ENCODE data around the gene TPBG. TPM values are rescaled to one million over a fixed set of nuclear protein-coding genes. Genes with fewer than 3 reads are reported as not detected.

Gene TPBG
- total RNA-seq, 1 donor from 2014 or later = 25.7 TPM

- TF ChIP-seq CTCF (conservative IDR thresholded peaks at IDR 0.05; ENCODE audit: low read depth, low read length) = no peak
- H3K4me3 ChIP-seq (ENCODE audit: low read depth, low read length) = no peak overlapping the region
- DNase-seq (ENCODE audit: low read depth) = no peak
Observed at GRCh38 chr6:82416346-82416745, 52.7 kb downstream of the TPBG start.

Other genes with a start within 250 kb of the TPBG start
- 24.7 and 28.4 TPM in 2 replicates for gene IBTK, start 116.1 kb upstream of the TPBG start, total RNA-seq